Neural progenitor cell (in vitro differentiated cells): ENCODE data around the gene SEMA5B. TPM values are rescaled to one million over a fixed set of nuclear protein-coding genes. Genes with fewer than 3 reads are reported as not detected.

ENCODE experiments used
- DNase-seq: peaks from one replicate; pipeline ENCODE4 v3.0.0-alpha.2; 2016; ENCODE audit warnings: low spot score
- H2AFZ ChIP-seq: fragments of 200-600 bp; sonication (generic); replicated peaks from 2 replicates; pipeline ENCODE4 v1.6.1; 2016; ENCODE audit warnings: antibody characterized with exemption
- H3F3A ChIP-seq: fragments of 200-600 bp; sonication (generic); 2 replicates; pipeline ENCODE4 v1.6.1; 2016; ENCODE audit warnings: antibody characterized with exemption, low read depth
- H3K27ac ChIP-seq: fragments of 200-600 bp; sonication (generic); 2 replicates; pipeline ENCODE4 v1.5.1; 2016; ENCODE audit warnings: mild to moderate bottlenecking
- H3K27me3 ChIP-seq: fragments of 200-600 bp; sonication (generic); 2 replicates; pipeline ENCODE4 v1.6.1; 2016; ENCODE audit warnings: mild to moderate bottlenecking, moderate library complexity
- H3K36me3 ChIP-seq: fragments of 200-600 bp; sonication (generic); 2 replicates; pipeline ENCODE4 v1.5.1; 2016
- H3K4me1 ChIP-seq: fragments of 200-600 bp; sonication (generic); 2 replicates; pipeline ENCODE4 v1.6.1; 2016; ENCODE audit warnings: mixed run types
- H3K4me2 ChIP-seq: fragments of 200-600 bp; sonication (generic); 2 replicates; pipeline ENCODE4 v1.6.1; 2016
- H3K4me3 ChIP-seq: fragments of 200-600 bp; sonication (generic); 2 replicates; pipeline ENCODE4 v1.5.1; 2016
- H3K79me2 ChIP-seq: fragments of 200-600 bp; sonication (generic); 2 replicates; pipeline ENCODE4 v1.6.1; 2016; ENCODE audit warnings: low read depth
- H3K9ac ChIP-seq: fragments of 200-600 bp; sonication (generic); 2 replicates; pipeline ENCODE4 v1.6.1; 2016
- H3K9me3 ChIP-seq: fragments of 200-600 bp; sonication (generic); 2 replicates; pipeline ENCODE4 v1.5.1; 2016; ENCODE audit warnings: low read depth
- H4K20me1 ChIP-seq: fragments of 200-600 bp; sonication (generic); 2 replicates; pipeline ENCODE4 v1.6.1; 2016; ENCODE audit warnings: low read depth
- H3K27ac Mint-ChIP-seq: 3 replicates; pipeline ENCODE4 v1.8.0; 2021; ENCODE audit warnings: mixed read lengths
- H3K27me3 Mint-ChIP-seq: 2 replicates; pipeline ENCODE4 v1.8.0; 2022; ENCODE audit warnings: low read depth, mild to moderate bottlenecking, inconsistent platforms, moderate library complexity, mixed read lengths; ENCODE audit not compliant: insufficient read depth
- H3K36me3 Mint-ChIP-seq: 3 replicates; pipeline ENCODE4 v1.8.0; 2021; ENCODE audit warnings: mixed read lengths
- H3K4me1 Mint-ChIP-seq: 3 replicates; pipeline ENCODE4 v1.8.0; 2021; ENCODE audit warnings: mixed read lengths
- H3K4me3 Mint-ChIP-seq: 3 replicates; pipeline ENCODE4 v1.8.0; 2021; ENCODE audit warnings: mild to moderate bottlenecking, moderate library complexity, mixed read lengths
- H3K9me3 Mint-ChIP-seq: 3 replicates; pipeline ENCODE4 v1.8.0; 2020; ENCODE audit warnings: mixed read lengths
- CTCF ChIP-seq: fragments of 200-600 bp; sonication (generic); IDR thresholded peaks from 2 replicates; pipeline ENCODE4 v1.5.1; 2017; ENCODE audit warnings: antibody characterized with exemption, mild to moderate bottlenecking
- EZH2 ChIP-seq: fragments of 200-600 bp; sonication (generic); IDR thresholded peaks from 2 replicates; pipeline ENCODE4 v1.6.1; 2017; ENCODE audit warnings: antibody characterized with exemption, mild to moderate bottlenecking, moderate library complexity
- EZH2phosphoT487 ChIP-seq: fragments of 200-600 bp; sonication (generic); IDR thresholded peaks from 2 replicates; pipeline ENCODE4 v1.6.1; 2017; ENCODE audit warnings: antibody characterized with exemption
- total RNA-seq: library from RNA; depleted of rRNA; stranded (reverse); fragments of >200 nt; gene quantifications from 2 replicates; pipeline ENCODE4 v1.2.3, GENCODE V29; 2015; ENCODE audit warnings: low replicate concordance

The SEMA5B gene
- total RNA-seq, 1 donor from 2014 or later, result 10.1 TPM

GRCh38 chr3:123075359-123075758 is 47.8 kb upstream of the SEMA5B start:
- H3K27ac Mint-ChIP-seq, result no peak overlapping the region
- no peaks in the 10 kb centered on the region for H4K20me1 ChIP-seq

GRCh38 chr3:123072564-123072963 is 45.0 kb upstream of the SEMA5B start:
- no peak overlapping the region for H2AFZ ChIP-seq
- H3K27ac Mint-ChIP-seq, result no peak overlapping the region
- H3K27ac ChIP-seq, result no peak overlapping the region
- TF ChIP-seq EZH2 (no peak), EZH2phosphoT487 (no peak), CTCF (no peak)
- no peak overlapping the region for H3K4me3 ChIP-seq
- peaks cover 25% of the 10 kb centered on the region for H3K4me1 ChIP-seq
- no peak for DNase-seq
- H3K27me3 ChIP-seq, result peaks cover 17% of the 10 kb centered on the region
- H3K4me2 ChIP-seq, result no peak overlapping the region
- H3K9me3 Mint-ChIP-seq, result no peaks in the 10 kb centered on the region
- H3K36me3 Mint-ChIP-seq, result no peaks in the 10 kb centered on the region
- no peaks in the 10 kb centered on the region for H3K27me3 Mint-ChIP-seq
- peaks cover 5% of the 10 kb centered on the region for H3F3A ChIP-seq
- H4K20me1 ChIP-seq, result peaks cover 16% of the 10 kb centered on the region
- H3K4me1 Mint-ChIP-seq, result peaks cover 44% of the 10 kb centered on the region
- H3K79me2 ChIP-seq, result peaks cover 13% of the 10 kb centered on the region
- no peak overlapping the region for H3K4me3 Mint-ChIP-seq
- no peaks in the 10 kb centered on the region for H3K9me3 ChIP-seq
- H3K9ac ChIP-seq, result no peak overlapping the region
- H3K36me3 ChIP-seq, result no peaks in the 10 kb centered on the region

More at GRCh38 chr3:123075359-123075758, 47.8 kb upstream of the SEMA5B start:
- Histone ChIP-seq H3K36me3 (no peaks in the 10 kb centered on the region), H3K4me1 (peaks cover 11% of the 10 kb centered on the region), H3K9me3 (no peaks in the 10 kb centered on the region), H3K4me3 (no peak overlapping the region), H3F3A (peaks cover 5% of the 10 kb centered on the region), H3K4me2 (no peak overlapping the region), H3K79me2 (no peaks in the 10 kb centered on the region), H2AFZ (no peak overlapping the region), H3K27ac (no peak overlapping the region), H3K9ac (no peak overlapping the region), H3K27me3 (no peaks in the 10 kb centered on the region)
- no peaks in the 10 kb centered on the region for H3K27me3 Mint-ChIP-seq
- TF ChIP-seq EZH2phosphoT487 (no peak), CTCF (no peak), EZH2 (no peak)
- H3K4me1 Mint-ChIP-seq, result peaks cover 27% of the 10 kb centered on the region
- no peak overlapping the region for H3K4me3 Mint-ChIP-seq
- H3K36me3 Mint-ChIP-seq, result no peaks in the 10 kb centered on the region
- H3K9me3 Mint-ChIP-seq, result no peaks in the 10 kb centered on the region
- no peak for DNase-seq

GRCh38 chr3:123072152-123072551 is 44.6 kb upstream of the SEMA5B start:
- Histone ChIP-seq H3K36me3 (no peaks in the 10 kb centered on the region), H3K4me1 (peaks cover 25% of the 10 kb centered on the region), H3K4me2 (no peak overlapping the region), H3K9ac (no peak overlapping the region), H2AFZ (no peak overlapping the region), H3K27me3 (peaks cover 21% of the 10 kb centered on the region), H3K4me3 (no peak overlapping the region), H3K27ac (no peak overlapping the region), H3K79me2 (peaks cover 13% of the 10 kb centered on the region), H3F3A (peaks cover 5% of the 10 kb centered on the region), H4K20me1 (peaks cover 16% of the 10 kb centered on the region), H3K9me3 (no peaks in the 10 kb centered on the region)
- Mint-ChIP-seq H3K4me3 (no peak overlapping the region), H3K36me3 (no peaks in the 10 kb centered on the region), H3K4me1 (peaks cover 44% of the 10 kb centered on the region), H3K9me3 (no peaks in the 10 kb centered on the region), H3K27me3 (no peaks in the 10 kb centered on the region), H3K27ac (no peak overlapping the region)
- no peak for TF ChIP-seq CTCF
- TF ChIP-seq EZH2phosphoT487, result no peak
- TF ChIP-seq EZH2, result no peak
- DNase-seq, result no peak
